ENCODE results near the gene SMPX. TPM values are rescaled to one million over a fixed set of nuclear protein-coding genes. Genes with fewer than 3 reads are reported as not detected.

SMPX gene
- total and polyA plus RNA-seq, 3 donors from 2014 or later: 4.2 TPM; not detected in 2

DNA sequence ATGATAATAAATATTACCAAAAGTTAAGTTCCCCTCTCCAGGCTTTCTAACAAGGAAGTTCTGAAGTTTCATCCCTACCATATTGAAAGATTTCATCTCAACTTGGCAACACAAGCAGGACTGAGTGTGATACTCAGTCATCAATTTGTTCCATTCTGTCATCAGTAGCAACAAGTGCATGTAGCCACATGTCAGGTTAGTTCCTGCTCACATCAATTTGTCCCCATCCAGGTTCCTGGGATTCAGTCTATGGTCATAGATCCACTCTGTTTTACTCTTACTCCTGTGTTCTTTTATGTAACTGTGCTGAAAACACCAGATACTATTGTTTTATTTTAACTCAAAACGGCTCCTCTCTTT lies 22.2 kb downstream of the SMPX start:
- 70 to 81% methylated on average over 1 of the region's 1 CpG for WGBS, 2 donors
- intact Hi-C loops (cut with DNase I; ENCODE audit: low total_unique reads): no loop called here
- no peak for TF ChIP-seq POLR2A (IDR thresholded peaks at IDR 0.05)
- TF ChIP-seq, protein P1, sequence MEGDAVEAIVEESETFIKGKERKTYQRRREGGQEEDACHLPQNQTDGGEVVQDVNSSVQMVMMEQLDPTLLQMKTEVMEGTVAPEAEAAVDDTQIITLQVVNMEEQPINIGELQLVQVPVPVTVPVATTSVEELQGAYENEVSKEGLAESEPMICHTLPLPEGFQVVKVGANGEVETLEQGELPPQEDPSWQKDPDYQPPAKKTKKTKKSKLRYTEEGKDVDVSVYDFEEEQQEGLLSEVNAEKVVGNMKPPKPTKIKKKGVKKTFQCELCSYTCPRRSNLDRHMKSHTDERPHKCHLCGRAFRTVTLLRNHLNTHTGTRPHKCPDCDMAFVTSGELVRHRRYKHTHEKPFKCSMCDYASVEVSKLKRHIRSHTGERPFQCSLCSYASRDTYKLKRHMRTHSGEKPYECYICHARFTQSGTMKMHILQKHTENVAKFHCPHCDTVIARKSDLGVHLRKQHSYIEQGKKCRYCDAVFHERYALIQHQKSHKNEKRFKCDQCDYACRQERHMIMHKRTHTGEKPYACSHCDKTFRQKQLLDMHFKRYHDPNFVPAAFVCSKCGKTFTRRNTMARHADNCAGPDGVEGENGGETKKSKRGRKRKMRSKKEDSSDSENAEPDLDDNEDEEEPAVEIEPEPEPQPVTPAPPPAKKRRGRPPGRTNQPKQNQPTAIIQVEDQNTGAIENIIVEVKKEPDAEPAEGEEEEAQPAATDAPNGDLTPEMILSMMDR (IDR thresholded peaks at IDR 0.05): no peak

DNA sequence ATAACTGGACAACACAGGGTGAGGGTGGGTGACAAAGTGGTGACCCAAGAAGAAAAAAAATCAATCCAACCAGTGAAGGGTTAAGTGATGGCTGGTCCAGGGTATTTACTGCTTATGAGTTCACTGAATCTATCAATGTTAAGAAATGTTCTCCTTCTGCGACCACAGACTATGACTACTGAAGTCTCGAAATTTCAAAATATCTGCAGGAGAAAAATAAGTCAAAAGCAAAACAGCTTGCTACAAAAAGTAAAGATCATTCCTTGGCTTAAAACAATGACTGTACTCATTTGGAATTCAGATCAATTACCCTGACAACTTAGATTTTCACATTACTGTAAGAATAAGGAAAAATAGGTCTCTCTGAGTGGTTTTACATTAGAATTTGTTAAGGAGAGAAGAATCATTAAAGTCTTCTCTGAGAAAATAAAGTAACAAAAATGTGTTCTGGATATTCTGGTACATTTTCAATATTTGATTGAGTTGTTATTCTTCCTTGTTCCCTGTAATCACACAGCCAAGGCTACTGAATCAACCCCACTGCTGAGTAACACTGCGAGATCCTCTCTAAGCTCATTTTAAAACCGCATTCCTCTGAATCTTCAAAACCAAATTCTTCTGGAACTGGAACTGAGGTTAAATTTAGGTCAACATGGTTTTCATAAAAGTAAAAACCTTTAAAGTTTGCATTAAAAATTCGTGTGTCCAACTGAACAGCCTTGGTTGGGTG lies 22.7 kb downstream of the SMPX start:
- Histone ChIP-seq H3K36me3 (ENCODE audit: low read depth, missing control alignments) (no peaks in the 10 kb centered on the region), H3K27ac (no peak overlapping the region), H3K4me1 (no peaks in the 10 kb centered on the region), H3K27me3 (no peaks in the 10 kb centered on the region), H3K9me3 (no peaks in the 10 kb centered on the region), H3K4me3 (no peak overlapping the region)
- TF ChIP-seq, protein P1 (IDR thresholded peaks at IDR 0.05): no peak
- 26 to 68% methylated on average over 5 of the region's 5 CpGs for WGBS, 2 donors
- intact Hi-C loops (cut with DNase I; ENCODE audit: low total_unique reads): no loop called here
- no peak for DNase-seq

More for the DNA sequence above, 22.2 kb downstream of the SMPX start:
- no peaks in the 10 kb centered on the region for H3K27me3 ChIP-seq
- H3K4me1 ChIP-seq: no peaks in the 10 kb centered on the region
- no peak overlapping the region for H3K27ac ChIP-seq
- H3K4me3 ChIP-seq: no peak overlapping the region
- no peaks in the 10 kb centered on the region for H3K36me3 ChIP-seq (ENCODE audit: low read depth, missing control alignments)
- no peaks in the 10 kb centered on the region for H3K9me3 ChIP-seq
- no peak for DNase-seq

DNA sequence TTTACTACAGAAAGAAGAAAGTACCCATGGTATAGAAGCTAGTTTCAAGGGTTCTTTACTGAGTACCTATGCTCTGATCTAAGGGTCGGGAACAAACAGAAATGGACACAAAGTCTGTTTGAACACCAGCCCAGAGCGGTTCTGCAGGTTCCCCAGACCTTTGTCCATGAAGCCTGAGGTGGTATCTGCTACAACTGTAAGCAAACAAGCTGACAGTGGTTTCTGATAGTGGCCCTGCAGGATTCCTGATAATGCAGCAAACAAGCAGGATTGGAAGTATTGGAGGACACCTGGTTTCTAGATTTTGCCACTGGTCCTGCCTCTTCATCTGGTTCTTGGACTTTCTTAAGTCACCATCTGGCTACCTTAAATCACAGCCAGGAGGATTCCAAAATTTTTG lies 23.7 kb downstream of the SMPX start:
- no peaks in the 10 kb centered on the region for H3K27me3 ChIP-seq
- no peak overlapping the region for H3K27ac ChIP-seq
- intact Hi-C loops (cut with DNase I; ENCODE audit: low total_unique reads): no loop called here
- H3K9me3 ChIP-seq: no peaks in the 10 kb centered on the region
- WGBS, 2 donors: 89 to 94% methylated on average over 2 of the region's 2 CpGs
- no peak overlapping the region for H3K4me3 ChIP-seq
- TF ChIP-seq, protein P1 (IDR thresholded peaks at IDR 0.05): no peak
- no peak for TF ChIP-seq POLR2A (IDR thresholded peaks at IDR 0.05)
- H3K4me1 ChIP-seq: no peaks in the 10 kb centered on the region
- no peak for DNase-seq
- no peaks in the 10 kb centered on the region for H3K36me3 ChIP-seq (ENCODE audit: low read depth, missing control alignments)

DNA sequence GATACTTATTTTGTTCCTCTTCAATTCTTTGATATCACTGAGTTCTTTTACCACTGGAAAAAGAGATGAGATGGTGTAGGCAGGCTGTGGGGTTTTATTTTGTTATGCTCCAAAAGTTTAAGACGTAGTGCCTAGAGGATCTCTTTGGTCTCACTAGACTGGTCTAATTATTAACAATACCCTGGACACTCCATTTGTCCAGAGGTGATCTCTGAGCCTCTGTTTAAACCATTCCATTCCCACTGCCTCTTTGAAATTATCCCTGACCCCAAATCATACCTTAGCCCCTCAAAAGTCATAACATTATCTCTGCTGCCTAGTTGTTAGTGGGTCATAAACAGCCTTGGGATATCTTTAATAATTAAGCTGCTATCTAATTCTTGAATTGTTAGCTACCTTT lies 24.2 kb downstream of the SMPX start:
- no peak for DNase-seq
- intact Hi-C loops (cut with DNase I; ENCODE audit: low total_unique reads): no loop called here
- TF ChIP-seq, protein P1 (IDR thresholded peaks at IDR 0.05): no peak
- no peak for TF ChIP-seq POLR2A (IDR thresholded peaks at IDR 0.05)
- no peaks in the 10 kb centered on the region for H3K36me3 ChIP-seq (ENCODE audit: low read depth, missing control alignments)
- H3K9me3 ChIP-seq: no peaks in the 10 kb centered on the region
- 88 to 94% methylated on average over 1 of the region's 1 CpG for WGBS, 2 donors
- no peaks in the 10 kb centered on the region for H3K4me1 ChIP-seq
- H3K27me3 ChIP-seq: no peaks in the 10 kb centered on the region
- H3K4me3 ChIP-seq: no peak overlapping the region
- no peak overlapping the region for H3K27ac ChIP-seq

DNA sequence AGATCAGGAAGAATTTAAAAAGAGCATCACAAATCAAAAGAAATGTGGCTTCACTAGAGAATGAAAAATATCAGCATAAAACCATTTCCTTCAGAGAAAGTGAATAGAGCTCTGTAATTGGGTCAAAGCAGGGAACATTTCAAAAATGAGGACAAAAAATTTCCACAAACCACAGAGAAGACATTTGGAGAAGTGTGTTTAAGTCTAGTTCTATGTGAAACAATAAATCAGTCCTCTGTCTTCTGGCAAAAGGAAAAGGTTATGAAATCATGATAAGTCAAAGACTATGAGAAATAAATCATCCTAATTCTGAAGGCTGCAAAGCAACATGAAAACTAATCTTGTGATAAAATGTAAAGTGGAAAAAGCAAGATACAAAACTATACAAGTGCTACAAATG lies 27.9 kb downstream of the SMPX start:
- H3K9me3 ChIP-seq: no peaks in the 10 kb centered on the region
- no peak for DNase-seq
- no peak for TF ChIP-seq POLR2A (IDR thresholded peaks at IDR 0.05)
- TF ChIP-seq, protein P1 (IDR thresholded peaks at IDR 0.05): no peak
- no peaks in the 10 kb centered on the region for H3K36me3 ChIP-seq (ENCODE audit: low read depth, missing control alignments)
- H3K27me3 ChIP-seq: no peaks in the 10 kb centered on the region
- no peaks in the 10 kb centered on the region for H3K4me1 ChIP-seq
- H3K27ac ChIP-seq: no peak overlapping the region
- intact Hi-C loops (cut with DNase I; ENCODE audit: low total_unique reads): no loop called here
- no peak overlapping the region for H3K4me3 ChIP-seq

Data from testis (tissue), 3 donors.